ENCODE results near the gene TRIM52.

TRIM52 gene

DNA sequence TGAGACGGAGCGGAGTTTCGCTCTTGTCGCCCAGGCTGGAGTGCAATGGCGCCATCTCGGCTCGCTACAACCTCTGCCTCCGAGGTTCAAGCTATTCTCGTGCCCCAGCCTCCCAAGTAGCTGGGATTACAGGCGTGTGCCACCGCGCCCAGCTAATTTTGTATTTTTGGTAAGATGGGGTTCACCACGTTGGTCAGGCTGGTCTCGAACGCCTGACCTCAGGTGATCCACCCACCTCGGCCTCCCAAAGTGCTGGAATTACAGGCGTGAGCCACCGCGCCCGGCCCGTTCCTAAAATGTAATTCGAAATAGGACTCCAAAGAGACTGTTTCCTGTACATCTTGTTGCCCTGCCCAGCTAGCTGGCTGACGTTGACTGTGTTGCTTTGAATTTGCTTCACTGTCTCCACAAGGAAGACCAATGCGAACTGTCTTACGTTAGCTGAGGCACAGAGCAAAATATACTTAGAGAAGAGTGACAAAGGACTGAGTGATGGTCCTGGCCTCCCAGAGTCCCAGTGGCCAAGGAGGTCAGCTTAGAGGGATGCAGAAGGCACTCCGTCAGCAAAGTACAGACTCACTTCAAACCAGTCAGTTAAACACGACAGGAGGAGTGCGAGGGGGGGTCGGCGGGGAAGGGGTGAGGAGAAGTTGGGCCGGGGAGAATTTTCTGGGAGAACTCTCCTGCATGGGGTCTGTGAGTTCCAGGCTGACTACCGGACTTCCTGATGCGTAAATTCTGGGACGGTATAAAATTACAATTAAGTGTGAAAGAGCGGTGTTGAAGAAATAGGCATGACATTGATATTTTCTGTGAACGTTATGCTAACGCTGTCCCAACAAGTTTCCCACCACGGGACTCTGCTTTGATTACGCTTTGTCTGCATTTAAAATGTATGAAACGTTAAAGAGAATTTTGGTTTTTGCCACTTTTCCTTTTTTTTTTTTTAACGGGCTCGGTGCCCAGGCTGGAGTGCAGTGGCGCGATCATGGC lies 44.6 kb downstream of the TRIM52 start (continued):
- TF ChIP-seq ZNF398 (tag by site-specific recombination; IDR thresholded peaks at IDR 0.05) (no peak), ZNF341 (tag by site-specific recombination; IDR thresholded peaks at IDR 0.05; ENCODE audit: low read depth) (no peak), SCRT2 (tag by site-specific recombination; IDR thresholded peaks at IDR 0.05) (0 out of 2 replicates have a peak, but pooled peaks have one; percentile 41), WT1 (tag by site-specific recombination; IDR thresholded peaks at IDR 0.05) (peak; percentile 18; the same call in 1 of the 2 replicates), ZNF785 (tag by site-specific recombination; IDR thresholded peaks at IDR 0.05) (no peak), ZIC2 (tag by site-specific recombination; IDR thresholded peaks at IDR 0.05) (no peak), ZFP37 (tag by site-specific recombination; IDR thresholded peaks at IDR 0.05) (no peak; the same call in 1 of the 2 replicates), PATZ1 (tag by site-specific recombination; IDR thresholded peaks at IDR 0.05) (peak; percentile 65), SALL2 (tag by site-specific recombination; IDR thresholded peaks at IDR 0.05; ENCODE audit: borderline replicate concordance) (no peak), ZNF548 (tag by site-specific recombination; IDR thresholded peaks at IDR 0.05) (no peak), ZNF223 (tag by site-specific recombination; IDR thresholded peaks at IDR 0.05) (no peak), ZNF211 (tag by site-specific recombination; IDR thresholded peaks at IDR 0.05; ENCODE audit: low read depth) (no peak), PRDM2 (tag by site-specific recombination; IDR thresholded peaks at IDR 0.05; ENCODE audit: borderline replicate concordance) (no peak), ZNF239 (tag by site-specific recombination; IDR thresholded peaks at IDR 0.05) (no peak), ZNF175 (tag by site-specific recombination; IDR thresholded peaks at IDR 0.05) (no peak), ZBTB6 (tag by site-specific recombination; IDR thresholded peaks at IDR 0.05) (no peak), ZBTB17 (tag by site-specific recombination; IDR thresholded peaks at IDR 0.05) (peak; percentile 88), ZBTB26 (tag by site-specific recombination; optimal IDR thresholded peaks at IDR 0.05) (peak; percentile 31)
- TF ChIP-seq, protein P1, sequence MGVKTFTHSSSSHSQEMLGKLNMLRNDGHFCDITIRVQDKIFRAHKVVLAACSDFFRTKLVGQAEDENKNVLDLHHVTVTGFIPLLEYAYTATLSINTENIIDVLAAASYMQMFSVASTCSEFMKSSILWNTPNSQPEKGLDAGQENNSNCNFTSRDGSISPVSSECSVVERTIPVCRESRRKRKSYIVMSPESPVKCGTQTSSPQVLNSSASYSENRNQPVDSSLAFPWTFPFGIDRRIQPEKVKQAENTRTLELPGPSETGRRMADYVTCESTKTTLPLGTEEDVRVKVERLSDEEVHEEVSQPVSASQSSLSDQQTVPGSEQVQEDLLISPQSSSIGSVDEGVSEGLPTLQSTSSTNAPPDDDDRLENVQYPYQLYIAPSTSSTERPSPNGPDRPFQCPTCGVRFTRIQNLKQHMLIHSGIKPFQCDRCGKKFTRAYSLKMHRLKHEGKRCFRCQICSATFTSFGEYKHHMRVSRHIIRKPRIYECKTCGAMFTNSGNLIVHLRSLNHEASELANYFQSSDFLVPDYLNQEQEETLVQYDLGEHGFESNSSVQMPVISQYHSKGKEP (tag by site-specific recombination; IDR thresholded peaks at IDR 0.05): no peak
- TF ChIP-seq, protein P2, sequence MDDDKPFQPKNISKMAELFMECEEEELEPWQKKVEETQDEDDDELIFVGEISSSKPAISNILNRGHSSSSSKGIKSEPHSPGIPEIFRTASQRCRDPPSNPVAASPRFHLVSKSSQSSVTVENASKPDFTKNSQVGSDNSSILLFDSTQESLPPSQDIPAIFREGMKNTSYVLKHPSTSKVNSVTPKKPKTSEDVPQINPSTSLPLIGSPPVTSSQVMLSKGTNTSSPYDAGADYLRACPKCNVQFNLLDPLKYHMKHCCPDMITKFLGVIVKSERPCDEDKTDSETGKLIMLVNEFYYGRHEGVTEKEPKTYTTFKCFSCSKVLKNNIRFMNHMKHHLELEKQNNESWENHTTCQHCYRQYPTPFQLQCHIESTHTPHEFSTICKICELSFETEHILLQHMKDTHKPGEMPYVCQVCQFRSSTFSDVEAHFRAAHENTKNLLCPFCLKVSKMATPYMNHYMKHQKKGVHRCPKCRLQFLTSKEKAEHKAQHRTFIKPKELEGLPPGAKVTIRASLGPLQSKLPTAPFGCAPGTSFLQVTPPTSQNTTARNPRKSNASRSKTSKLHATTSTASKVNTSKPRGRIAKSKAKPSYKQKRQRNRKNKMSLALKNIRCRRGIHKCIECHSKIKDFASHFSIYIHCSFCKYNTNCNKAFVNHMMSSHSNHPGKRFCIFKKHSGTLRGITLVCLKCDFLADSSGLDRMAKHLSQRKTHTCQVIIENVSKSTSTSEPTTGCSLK (tag by site-specific recombination; IDR thresholded peaks at IDR 0.05): no peak
